Activated naive CD4-positive, alpha-beta T cell treated with anti-CD3 and anti-CD28 coated beads for 36 hours (primary cell): ENCODE data around the gene COG4. TPM values are rescaled to one million over a fixed set of nuclear protein-coding genes. Genes with fewer than 3 reads are reported as not detected.
"Not testable (repeated sequence)": the region's sequence is repeated elsewhere in the genome, so short reads cannot be mapped to it uniquely, and the experiment has no call there.

ENCODE experiments used
- CTCF ChIA-PET: fragments of 350-600 bp; sonication (Branson Sonifier 250); formaldehyde crosslinking; loops from one replicate; lab custom pipeline; 2021; ENCODE audit warnings: antibody characterized with exemption; lab: Charles Lee
- DNase-seq: peaks from one replicate; pipeline ENCODE4 v3.0.0-alpha.2; 2020
- H3K27ac Mint-ChIP-seq: one replicate; pipeline ENCODE4 v1.8.0; 2021; ENCODE audit warnings: mild to moderate bottlenecking, mixed read lengths
- H3K27me3 Mint-ChIP-seq: one replicate; pipeline ENCODE4 v1.8.0; 2021; ENCODE audit warnings: low read depth, mixed read lengths
- H3K36me3 Mint-ChIP-seq: one replicate; pipeline ENCODE4 v1.8.0; 2021; ENCODE audit warnings: low read depth, mixed read lengths
- H3K4me1 Mint-ChIP-seq: one replicate; pipeline ENCODE4 v1.8.0; 2021; ENCODE audit warnings: low read depth, mixed read lengths
- H3K4me3 Mint-ChIP-seq: one replicate; pipeline ENCODE4 v1.8.0; 2021; ENCODE audit warnings: mild to moderate bottlenecking, moderate library complexity, mixed read lengths
- H3K9me3 Mint-ChIP-seq: one replicate; pipeline ENCODE4 v1.8.0; 2021; ENCODE audit warnings: mixed read lengths
- intact Hi-C: fragments of 100-400 bp; cut with micrococcal nuclease; formaldehyde crosslinking; loops from one replicate; pipeline ENCODE4 v1.15.1; 2023
- total RNA-seq, 2 experiments: library from RNA; stranded (reverse); gene quantifications; one replicate each; pipeline ENCODE4 v1.2.3, GENCODE V29; 2021

COG4 gene
- total RNA-seq, 2 experiments from 2014 or later: 42.0 to 48.7 TPM

DNA sequence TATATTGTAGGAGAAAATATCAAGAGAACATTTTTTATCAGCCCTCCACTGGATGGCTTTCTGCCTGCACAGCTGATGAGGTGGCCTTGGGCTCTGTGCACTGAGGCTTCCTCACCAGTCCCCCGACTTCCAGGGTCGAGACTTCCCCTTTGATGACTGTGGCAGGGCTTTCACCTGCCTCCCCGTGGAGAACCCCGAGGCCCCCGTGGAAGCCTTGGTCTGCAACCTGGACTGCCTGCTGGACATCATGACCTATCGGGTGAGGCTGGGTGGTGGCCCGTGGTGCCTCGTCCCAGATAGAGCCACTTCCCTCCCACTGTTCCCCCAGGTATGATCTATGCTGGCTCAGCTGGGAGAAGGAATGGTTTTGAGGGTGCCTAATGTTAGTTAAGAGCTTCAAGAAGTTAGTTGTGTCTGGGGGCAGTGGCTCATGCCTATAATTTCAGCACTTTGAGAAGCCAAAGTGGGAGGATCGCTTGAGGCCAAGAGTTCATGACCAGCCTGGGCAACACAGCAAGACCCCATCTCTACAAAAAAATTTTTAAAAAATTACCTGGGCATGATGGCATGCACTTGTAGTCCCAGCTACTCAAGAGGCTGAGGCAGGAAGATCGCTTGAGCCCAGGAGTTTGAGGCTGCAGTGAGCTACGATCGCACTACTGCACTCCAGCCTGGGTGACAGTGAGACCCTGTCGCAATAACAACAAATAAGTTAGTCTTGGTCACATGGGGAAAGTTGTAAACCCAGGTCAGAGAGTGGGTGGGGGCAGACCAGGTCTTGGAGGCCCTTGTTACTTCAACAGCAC is 57.2 kb downstream of the COG4 start:
- H3K9me3 Mint-ChIP-seq: no peaks in the 10 kb centered on the region
- H3K36me3 Mint-ChIP-seq: peaks cover 1% of the 10 kb centered on the region
- intact Hi-C loops: no loop called here
- H3K27ac Mint-ChIP-seq: no peak overlapping the region
- CTCF ChIA-PET: no interaction called here
- no peak overlapping the region for H3K4me3 Mint-ChIP-seq
- no peaks in the 10 kb centered on the region for H3K4me1 Mint-ChIP-seq
- no peaks in the 10 kb centered on the region for H3K27me3 Mint-ChIP-seq
- DNase-seq: no peak

DNA sequence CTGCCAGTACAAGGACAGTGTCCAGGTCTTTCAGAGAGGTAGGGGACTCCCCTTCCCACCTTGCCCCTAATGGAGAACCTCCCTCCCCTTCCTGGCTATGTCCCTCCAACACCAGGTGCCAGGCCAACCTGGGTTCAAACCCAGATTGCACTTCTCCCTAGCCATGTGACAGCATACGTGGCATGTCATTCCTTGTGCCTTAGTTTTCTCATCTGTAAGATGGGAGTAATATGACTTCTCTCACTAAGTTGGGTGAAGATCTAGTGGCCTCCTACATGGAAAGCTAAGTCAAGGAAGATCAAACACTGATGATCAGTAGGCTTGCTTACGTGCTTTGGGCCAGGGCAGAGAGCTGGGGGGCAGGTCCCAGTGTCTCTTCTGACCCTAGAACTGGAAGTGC is 60.1 kb downstream of the COG4 start:
- Mint-ChIP-seq H3K4me3 (no peak overlapping the region), H3K27ac (no peak overlapping the region), H3K9me3 (no peaks in the 10 kb centered on the region), H3K4me1 (no peaks in the 10 kb centered on the region), H3K27me3 (no peaks in the 10 kb centered on the region), H3K36me3 (peaks cover 1% of the 10 kb centered on the region)
- CTCF ChIA-PET: no interaction called here
- DNase-seq: no peak
- intact Hi-C loops: no loop called here

DNA sequence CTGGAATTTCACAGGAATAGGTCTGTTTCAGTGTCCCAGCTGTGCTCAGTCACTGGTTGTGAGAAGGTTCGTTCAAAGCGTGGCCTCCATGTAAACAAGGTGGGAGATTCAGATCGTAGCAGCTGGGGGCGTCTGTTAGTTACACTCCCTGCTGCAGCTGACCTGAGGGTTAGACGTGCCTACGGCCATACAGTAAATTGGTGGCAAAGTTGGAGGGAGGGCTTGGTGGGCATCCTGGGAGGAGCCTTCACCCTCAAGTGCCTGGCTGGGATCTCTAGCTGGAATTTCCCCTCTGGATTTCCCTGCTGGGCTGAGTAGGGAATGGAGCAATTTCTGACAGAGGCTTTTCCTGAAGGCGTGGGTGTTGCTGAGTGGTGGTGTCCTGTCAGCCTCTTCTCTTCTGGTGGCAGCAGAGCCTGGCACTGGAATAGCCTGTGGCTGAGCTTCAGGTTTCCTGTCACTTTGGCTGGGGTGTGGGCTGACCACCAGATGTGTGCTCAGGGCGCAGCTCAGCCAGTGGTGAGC is 62.6 kb downstream of the COG4 start:
- H3K9me3 Mint-ChIP-seq: no peaks in the 10 kb centered on the region
- no peaks in the 10 kb centered on the region for H3K27me3 Mint-ChIP-seq
- peaks cover 6% of the 10 kb centered on the region for H3K4me1 Mint-ChIP-seq
- no peak for DNase-seq
- intact Hi-C loops: no loop called here
- H3K27ac Mint-ChIP-seq: no peak overlapping the region
- H3K36me3 Mint-ChIP-seq: no peaks in the 10 kb centered on the region
- CTCF ChIA-PET: no interaction called here
- no peak overlapping the region for H3K4me3 Mint-ChIP-seq

DNA sequence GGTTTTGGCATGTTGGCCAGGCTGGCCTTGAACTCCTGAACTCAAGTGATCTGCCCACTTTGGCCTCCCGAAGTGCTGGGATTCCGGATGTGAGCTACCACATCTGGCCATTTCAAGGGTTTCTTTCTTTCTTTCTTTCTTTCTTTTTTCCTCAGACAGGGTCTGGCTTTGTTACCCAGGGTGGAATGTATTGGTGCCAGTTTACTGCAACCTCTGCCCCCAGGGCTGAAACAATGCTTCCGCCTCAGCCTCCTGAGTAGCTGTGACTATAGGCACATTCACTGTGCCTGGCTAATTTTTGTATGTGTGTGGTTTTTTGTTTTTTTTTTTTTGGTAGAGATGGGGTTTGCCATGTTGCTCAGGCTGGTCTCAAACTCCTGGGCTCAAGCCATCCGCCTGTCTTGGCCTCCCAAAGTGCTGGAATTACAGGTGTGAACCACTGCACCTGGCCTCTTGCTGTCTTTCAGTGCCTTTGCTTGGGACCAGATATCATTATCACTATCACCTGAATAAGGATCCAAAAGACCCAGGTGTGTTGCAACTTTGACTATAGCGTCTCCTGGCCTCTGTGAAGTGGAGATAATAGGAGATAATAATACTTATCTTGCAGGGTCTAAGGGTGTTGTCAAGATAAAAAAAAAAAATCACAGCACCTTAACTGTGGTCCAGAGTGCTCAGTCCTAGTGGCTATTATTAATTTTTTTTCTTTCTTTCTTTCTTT is 65.7 kb downstream of the COG4 start:
- Mint-ChIP-seq H3K9me3 (no peaks in the 10 kb centered on the region), H3K36me3 (no peaks in the 10 kb centered on the region), H3K27me3 (no peaks in the 10 kb centered on the region), H3K27ac (no peak overlapping the region), H3K4me1 (peaks cover 18% of the 10 kb centered on the region), H3K4me3 (no peak overlapping the region)
- DNase-seq: no peak
- CTCF ChIA-PET: interaction anchor here (0.6 kb wide), 1 partner anchor 1064 kb away, joined by 4 read pairs; no protein-coding TSS in a partner anchor
- intact Hi-C loops: no loop called here

DNA sequence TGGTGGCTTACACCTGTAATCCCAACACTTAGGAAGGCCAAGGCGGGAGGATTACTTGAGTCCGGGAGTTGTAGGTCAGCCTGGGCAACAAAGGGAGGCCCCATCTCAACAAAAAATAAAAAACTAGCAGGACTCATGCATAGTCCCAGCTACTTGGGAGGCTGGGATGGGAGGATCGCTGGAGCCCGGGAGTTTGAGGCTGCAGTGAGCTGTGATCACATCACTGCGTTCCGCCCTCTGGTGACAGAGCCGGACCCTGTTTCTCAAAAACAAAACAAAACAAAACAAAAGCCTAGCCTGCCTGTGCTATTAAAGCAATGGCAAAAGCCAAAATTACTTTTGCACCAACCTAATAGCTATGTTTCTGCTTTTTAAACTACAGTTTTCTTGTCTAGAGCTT is 67.4 kb downstream of the COG4 start:
- intact Hi-C loops: loop anchor here (2.0 kb wide), 3 partner anchors 51 to 67 kb away; partner anchors contain the start of genes COG4 and SF3B3
- H3K4me1 Mint-ChIP-seq: peaks cover 18% of the 10 kb centered on the region
- CTCF ChIA-PET: interaction anchor here (0.6 to 1.5 kb wide), 7 partner anchors 20 to 646 kb away, joined by 3 to 6 read pairs (median 3); no protein-coding TSS in a partner anchor
- H3K27me3 Mint-ChIP-seq: no peaks in the 10 kb centered on the region
- no peaks in the 10 kb centered on the region for H3K36me3 Mint-ChIP-seq
- no peak overlapping the region for H3K27ac Mint-ChIP-seq
- peak overlapping the region; percentile 86 for H3K4me3 Mint-ChIP-seq
- DNase-seq: no peak
- H3K9me3 Mint-ChIP-seq: no peaks in the 10 kb centered on the region

DNA sequence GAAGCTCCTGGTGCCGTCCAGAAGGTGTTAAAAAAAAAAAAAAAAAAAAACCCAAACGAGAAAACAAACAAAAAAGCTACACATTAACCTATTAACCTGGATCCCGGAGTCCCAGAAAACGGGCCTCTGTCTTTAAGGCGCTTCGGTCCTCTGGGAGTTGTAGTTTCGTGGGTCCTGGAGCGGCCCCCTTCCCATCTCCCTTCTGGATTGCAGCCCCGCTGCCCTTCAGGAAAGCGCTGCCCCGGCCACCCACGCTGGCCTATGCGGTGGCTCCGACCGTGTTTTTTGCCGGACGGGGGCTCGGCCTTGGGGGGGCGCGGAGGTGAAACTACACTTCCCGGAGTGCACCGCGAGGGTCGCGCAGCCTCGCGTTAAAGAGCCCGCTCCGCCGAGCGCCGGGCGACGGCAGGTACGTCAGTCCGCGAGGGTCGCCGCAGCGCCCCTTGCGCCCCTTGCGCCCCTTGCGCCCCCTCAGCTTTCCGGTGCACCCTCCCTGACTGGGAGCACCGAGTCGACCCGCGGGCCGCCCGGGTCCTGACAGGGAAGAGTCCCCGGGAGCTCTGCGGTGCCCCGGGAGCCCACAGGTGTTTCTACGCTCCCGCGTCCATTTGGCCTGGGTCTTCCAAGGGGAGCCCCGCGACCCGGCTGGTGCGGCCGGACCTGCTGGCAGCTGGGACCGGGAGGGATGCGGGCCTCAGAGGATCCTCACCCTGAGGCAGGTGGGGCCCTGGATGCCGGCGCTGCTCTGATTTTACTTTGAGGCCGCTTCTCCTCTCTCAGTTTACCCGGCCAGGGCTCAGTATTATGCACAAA is 68.9 kb downstream of the COG4 start, which contains the start of gene FCSK:
TSS of gene FCSK (plus strand) at position 374 of the 813 bp plus-strand sequence. CDS start 8,596 bp downstream, outside the sequence.
- intact Hi-C loops: loop anchor here (1.0 to 2.0 kb wide), 7 partner anchors 15 to 73 kb away; partner anchors contain the start of genes COG4, SF3B3 and ST3GAL2
- H3K27me3 Mint-ChIP-seq: no peaks in the 10 kb centered on the region
- DNase-seq: peak; percentile 62
- H3K36me3 Mint-ChIP-seq: no peaks in the 10 kb centered on the region
- peak within 1 kb of the TSS; percentile 88 for H3K27ac Mint-ChIP-seq
- H3K9me3 Mint-ChIP-seq: no peaks in the 10 kb centered on the region
- H3K4me3 Mint-ChIP-seq: peak within 1 kb of the TSS; percentile 86
- peaks cover 18% of the 10 kb centered on the region for H3K4me1 Mint-ChIP-seq
- CTCF ChIA-PET: interaction anchor here (1.2 to 1.6 kb wide), 4 partner anchors 15 to 75 kb away, joined by 3 to 5 read pairs (median 3); partner anchors contain the start of gene ST3GAL2

DNA sequence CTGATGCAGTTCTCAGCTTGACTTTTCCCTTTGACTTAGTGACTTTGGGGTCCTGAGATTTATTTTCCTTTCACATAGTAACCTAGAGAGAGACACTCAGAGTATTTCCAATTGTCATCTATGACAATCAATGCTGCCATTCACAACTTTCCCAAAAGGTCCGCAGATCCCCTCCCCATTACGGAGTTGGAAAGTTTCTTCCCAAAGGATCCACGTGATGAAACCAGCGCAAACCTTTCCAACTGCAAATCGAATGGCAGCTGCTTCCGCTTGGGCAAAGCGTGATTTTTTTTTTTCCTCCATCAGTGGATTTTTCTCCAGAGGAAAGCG is 69.5 kb downstream of the COG4 start:
- peaks cover 18% of the 10 kb centered on the region for H3K4me1 Mint-ChIP-seq
- H3K36me3 Mint-ChIP-seq: no peaks in the 10 kb centered on the region
- intact Hi-C loops: loop anchor here (1.0 to 2.0 kb wide), 7 partner anchors 15 to 73 kb away; partner anchors contain the start of genes COG4, SF3B3 and ST3GAL2
- H3K9me3 Mint-ChIP-seq: no peaks in the 10 kb centered on the region
- peak overlapping the region; percentile 86 for H3K4me3 Mint-ChIP-seq
- no peak for DNase-seq
- peak overlapping the region; percentile 88 for H3K27ac Mint-ChIP-seq
- CTCF ChIA-PET: interaction anchor here (1.6 kb wide), 2 partner anchors 15 to 74 kb away, joined by 3 to 5 read pairs; partner anchors contain the start of gene ST3GAL2
- no peaks in the 10 kb centered on the region for H3K27me3 Mint-ChIP-seq

DNA sequence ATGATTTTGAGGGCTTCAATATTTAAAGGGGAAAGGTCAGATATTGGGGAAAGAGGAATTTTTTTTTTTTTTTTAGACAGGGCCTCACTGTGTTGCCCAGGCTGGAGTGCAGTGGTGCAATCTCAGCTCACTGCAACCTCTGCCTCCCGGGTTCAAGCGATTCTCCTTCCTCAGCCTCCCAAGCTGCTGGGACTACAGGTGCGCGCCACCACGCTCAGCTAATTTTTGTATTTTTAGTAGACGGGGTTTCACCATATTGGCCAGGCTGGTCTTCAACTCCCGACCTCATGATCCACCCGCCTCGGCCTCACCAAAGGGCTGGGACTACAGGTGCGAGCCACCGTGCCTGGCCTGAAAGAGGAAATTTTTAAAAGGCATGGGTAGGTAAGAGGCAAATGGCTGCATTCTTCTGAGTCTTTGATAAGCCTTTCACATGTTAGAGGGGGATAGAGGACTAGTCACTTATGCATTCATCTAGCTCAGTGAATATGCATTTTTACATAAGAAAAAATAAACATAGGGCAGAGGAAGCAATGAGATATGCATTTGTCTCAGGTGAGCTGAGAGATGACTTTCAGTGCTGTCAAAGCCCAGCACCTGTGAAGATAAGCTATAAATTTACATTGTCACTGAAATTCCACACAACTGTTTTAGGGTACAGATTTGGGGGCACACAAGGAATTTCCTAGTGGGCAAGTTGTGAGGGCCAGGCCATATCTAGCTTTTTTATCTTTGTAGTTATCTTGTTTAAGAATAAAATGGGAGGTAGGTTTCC is 70.0 kb downstream of the COG4 start:
- intact Hi-C loops: no loop called here

DNA sequence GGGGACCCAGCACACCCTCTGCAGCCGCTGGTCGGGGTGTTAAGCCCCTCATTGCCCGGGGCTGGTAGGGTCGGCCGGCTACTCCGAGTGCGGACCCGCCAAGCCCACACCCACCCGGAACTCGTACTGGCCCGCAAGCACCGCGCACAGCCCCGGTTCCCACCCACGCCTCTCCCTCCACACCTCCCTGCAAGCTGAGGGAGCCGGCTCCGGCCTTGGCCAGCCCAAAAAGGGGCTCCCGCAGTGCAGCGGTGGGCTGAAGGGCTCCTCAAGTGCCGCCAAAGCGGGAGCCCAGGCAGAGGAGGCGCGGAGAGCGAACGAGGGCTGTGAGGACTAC is 72.4 kb downstream of the COG4 start:
- H3K27ac Mint-ChIP-seq, H3K36me3 Mint-ChIP-seq, H3K4me3 Mint-ChIP-seq, intact Hi-C loops, H3K9me3 Mint-ChIP-seq, DNase-seq, H3K27me3 Mint-ChIP-seq: not testable (repeated sequence)
- CTCF ChIA-PET: interaction anchor here (0.6 kb wide), 1 partner anchor 80 kb away, joined by 3 read pairs; no protein-coding TSS in a partner anchor
- peaks cover 15% of the 10 kb centered on the region for H3K4me1 Mint-ChIP-seq

More for the DNA sequence above, 70.0 kb downstream of the COG4 start:
- peak overlapping the region; percentile 86 for H3K4me3 Mint-ChIP-seq
- DNase-seq: no peak
- CTCF ChIA-PET: interaction anchor here (0.6 to 1.6 kb wide), 4 partner anchors 14 to 201 kb away, joined by 3 to 5 read pairs (median 3); partner anchors contain the start of genes EXOSC6 and ST3GAL2
- no peaks in the 10 kb centered on the region for H3K36me3 Mint-ChIP-seq
- no peaks in the 10 kb centered on the region for H3K27me3 Mint-ChIP-seq
- H3K4me1 Mint-ChIP-seq: peaks cover 18% of the 10 kb centered on the region
- H3K9me3 Mint-ChIP-seq: no peaks in the 10 kb centered on the region
- H3K27ac Mint-ChIP-seq: peak overlapping the region; percentile 88

DNA sequence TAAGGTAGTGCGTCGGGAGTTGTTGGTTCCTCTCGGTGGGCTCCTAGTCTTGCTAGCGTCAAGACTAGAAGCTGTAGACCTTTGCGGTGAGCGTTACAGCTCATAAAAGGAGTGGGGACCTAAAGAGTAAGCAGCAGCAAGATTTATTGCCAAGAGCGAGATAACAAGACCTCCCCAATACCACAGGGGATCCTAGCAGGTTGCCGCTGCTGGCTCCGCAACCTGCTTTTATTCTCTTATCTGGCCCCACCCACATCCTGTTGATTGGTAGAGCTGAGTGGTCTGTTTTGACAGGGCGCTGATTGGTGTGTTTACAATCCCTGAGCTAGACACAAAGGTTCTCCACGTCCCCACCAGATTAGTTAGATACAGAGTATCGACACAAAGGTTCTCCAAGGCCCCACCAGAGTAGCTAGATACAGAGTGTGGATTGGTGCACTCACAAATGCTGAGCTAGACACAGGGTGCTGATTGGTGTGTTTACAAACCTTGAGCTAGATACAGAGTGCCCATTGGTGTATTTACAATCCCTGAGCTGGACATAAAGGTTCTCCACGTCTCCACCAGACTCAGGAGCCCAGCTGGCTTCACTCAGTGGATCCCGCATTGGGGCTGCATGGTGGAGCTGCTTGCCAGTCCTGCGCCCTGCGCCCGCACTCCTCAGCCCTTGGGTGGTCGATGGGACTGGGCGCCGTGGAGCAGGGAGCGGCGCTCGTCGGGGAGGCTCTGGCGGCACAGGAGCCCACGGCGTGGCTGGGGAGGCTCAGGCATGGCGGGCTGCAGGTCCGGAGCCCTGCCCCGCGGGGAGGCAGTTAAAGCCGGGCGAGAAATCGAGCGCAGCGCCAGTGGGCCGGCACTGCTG is 73.0 kb downstream of the COG4 start:
- H3K27ac Mint-ChIP-seq, intact Hi-C loops: not testable (repeated sequence)

More for the DNA sequence above, 73.0 kb downstream of the COG4 start:
- not testable (repeated sequence) for H3K27me3 Mint-ChIP-seq, H3K9me3 Mint-ChIP-seq, H3K4me1 Mint-ChIP-seq, DNase-seq, H3K4me3 Mint-ChIP-seq, H3K36me3 Mint-ChIP-seq
- CTCF ChIA-PET: interaction anchor here (0.6 to 0.7 kb wide), 2 partner anchors 39 to 80 kb away, joined by 3 to 4 read pairs; no protein-coding TSS in a partner anchor
